HG03520 (cell line): ENCODE measurements around the gene SPON2.

ENCODE experiments used
- ATAC-seq: cut with Tn5 transposase; IDR thresholded peaks from one replicate; pipeline ENCODE4 v1.9.1; 2021; ENCODE audit warnings: mild to moderate bottlenecking, moderate library complexity; ENCODE audit not compliant: unreplicated experiment

SPON2 gene

GRCh38 chr4:1195109-1195671, 22.8 kb upstream of the SPON2 start:
- ATAC-seq: no peak

- no peak for ATAC-seq
Measured at GRCh38 chr4:1194010-1194900, 21.9 kb upstream of the SPON2 start.

DNA sequence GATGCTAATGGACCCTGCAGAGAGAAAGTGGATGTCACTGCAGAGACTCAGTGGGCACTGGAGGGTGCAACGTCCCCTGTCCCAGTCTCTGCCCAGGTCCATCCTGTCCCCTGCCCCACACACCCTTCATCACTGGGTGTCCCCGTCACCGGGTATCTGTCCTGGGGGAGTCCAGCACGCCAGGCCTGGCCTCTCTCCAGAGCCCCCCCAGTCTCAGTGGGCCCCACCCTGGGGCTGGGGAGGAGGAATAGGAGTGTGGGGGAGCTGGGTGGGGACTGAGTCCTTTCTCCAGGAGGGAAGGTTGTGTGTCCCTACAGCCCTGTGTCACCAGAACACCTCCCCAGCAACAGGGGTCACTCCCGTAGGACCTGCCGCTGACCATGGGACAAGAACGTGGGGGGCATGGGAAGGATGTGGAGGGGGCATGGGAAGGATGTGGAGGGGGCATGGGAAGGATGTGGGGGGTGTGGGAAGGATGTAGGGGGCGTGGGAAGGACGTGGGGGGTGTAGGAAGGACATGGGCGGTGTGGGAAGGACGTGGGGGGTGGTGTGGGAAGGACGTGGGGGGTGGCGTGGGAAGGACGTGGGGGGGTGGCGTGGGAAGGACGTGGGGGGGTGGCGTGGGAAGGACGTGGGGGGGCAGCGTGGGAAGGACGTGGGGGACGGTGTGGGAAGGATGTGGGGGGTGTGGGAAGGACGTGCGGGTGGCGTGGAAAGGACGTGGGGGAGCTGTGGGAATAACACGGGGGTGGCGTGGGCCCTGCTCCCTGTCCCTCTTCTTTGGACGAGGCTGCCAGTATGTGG, 21.0 kb upstream of the SPON2 start:
- no peak for ATAC-seq

DNA sequence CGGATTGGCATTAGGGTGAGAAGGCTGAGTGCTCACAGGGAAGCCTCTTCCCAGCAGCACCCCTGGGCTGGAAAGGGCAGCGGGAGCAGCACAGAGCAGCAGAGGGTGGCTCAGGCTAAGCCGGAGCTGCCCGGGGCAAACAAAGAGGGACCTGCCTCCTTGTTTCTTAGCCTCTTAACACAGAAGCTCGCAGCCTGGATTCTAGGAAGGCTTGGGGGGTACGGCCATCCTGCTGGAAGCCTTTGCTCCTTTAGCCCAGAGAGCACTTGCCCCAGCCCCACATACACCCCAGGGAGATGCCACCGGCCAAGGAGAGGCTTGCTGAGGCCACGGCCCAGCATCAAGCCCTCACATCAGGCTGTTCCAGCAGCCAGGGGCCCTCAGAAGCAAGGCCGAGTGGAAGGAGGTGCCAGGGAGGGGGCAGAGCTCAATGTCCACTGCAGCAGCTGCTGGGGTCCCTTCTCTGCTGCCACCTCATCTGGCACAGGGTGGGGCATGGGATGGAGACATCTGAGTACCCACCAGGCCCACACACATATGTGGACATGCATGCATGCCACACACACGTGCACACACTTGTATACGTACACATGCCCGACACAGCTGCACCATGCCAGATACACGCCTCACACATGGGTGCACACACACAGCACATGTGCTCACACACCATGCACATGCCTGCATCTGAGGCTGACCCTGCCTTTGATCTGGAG, 20.3 kb upstream of the SPON2 start:
- ATAC-seq: no peak

DNA sequence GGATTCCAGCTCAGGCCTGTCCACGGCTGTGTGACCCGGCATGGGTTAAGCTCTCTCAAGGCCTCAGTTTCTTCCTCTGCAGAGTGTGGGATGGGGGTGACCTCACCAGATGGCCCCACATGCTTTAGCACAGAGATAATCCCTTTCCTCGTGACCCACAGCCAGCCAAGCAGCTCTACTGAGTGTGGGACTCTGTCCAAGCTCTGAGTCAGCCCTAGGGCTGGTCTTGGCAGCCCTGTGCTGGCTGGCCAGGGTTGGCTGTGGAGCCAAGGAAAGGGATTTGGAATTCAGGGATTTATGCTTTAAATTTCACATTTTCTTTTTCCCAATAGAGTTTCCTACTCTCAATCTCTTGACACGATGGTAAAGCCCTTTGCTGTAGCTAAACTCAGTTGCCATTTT, 19.7 kb upstream of the SPON2 start:
- no peak for ATAC-seq

GRCh38 chr4:1191621-1192020, 19.2 kb upstream of the SPON2 start:
- no peak for ATAC-seq

DNA sequence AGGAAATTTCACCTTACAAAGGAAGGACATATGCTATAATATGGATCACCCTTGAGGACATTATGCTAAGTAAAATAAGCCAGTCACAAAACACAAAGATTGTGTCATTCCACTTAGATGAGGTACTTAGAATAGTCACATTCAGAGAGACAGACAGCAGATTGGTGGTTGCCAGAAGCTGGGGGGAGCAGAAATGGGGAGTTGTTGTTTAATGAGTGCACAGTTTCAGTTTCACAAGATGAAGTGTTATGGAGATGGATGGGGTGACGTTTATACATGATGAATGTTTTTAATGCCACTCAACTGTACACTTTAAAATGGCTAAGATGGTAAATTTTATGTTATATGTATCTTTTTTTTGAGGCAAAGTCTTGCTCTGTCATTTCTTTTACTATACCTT, 14.8 kb upstream of the SPON2 start:
- no peak for ATAC-seq

- ATAC-seq: no peak
Measured at GRCh38 chr4:1183985-1184773, 11.8 kb upstream of the SPON2 start.

DNA sequence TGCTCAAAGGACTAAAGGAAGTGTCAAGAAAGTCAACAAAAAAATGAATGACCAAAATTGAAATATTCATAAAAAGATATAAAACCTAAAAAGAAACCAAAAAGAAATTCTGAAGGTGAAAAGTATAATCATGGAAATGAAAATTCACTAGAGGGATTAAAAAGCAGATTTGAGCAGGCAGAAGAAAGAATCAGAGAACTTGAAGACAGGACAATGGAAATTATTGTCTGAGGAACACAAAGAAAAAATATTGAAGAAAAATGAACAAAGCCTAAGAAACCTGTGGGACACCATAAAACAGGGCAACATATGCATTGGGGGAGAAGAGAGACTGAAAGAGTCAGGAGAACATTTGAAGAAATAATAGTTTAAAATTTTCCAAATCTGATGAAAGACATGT, 9.9 kb upstream of the SPON2 start:
- ATAC-seq: no peak

DNA sequence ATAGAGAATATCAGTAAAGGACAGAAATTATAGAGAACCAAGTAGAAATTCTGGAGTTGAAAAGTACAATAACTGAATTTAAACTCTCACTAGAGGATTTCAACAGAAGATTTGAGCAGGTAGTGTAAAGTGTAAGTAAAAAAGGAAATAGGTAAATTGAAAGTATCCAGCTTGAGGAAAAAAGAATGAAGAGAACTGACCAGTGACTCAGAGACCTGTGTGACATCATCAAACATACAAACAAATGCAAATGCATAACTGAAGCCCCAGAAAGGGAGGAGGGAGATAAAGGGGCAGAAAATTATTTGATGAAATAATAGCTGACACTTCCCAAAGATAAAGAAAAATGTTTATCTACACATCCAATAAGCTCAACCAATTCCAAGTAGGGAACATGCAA, 8.3 kb upstream of the SPON2 start:
- ATAC-seq: no peak

GRCh38 chr4:1179976-1180375, 7.6 kb upstream of the SPON2 start:
- ATAC-seq: no peak

DNA sequence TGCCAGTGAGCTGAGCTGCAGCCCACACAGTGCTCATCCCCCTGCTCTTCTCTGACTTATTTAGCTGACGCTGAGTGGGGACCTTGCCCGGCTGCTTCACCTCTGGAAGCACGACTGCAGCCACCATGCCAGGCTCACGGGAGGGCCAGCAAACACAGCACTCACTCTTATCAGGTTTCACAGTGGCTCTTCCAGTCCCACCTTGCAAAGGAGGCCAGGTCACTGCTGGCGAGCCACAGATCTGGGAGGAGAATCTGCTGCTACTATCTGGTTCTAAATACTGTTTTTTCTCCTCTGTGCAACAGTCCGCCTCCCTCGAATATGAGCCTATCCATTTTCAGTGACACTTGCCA, 6.7 kb upstream of the SPON2 start:
- no peak for ATAC-seq

DNA sequence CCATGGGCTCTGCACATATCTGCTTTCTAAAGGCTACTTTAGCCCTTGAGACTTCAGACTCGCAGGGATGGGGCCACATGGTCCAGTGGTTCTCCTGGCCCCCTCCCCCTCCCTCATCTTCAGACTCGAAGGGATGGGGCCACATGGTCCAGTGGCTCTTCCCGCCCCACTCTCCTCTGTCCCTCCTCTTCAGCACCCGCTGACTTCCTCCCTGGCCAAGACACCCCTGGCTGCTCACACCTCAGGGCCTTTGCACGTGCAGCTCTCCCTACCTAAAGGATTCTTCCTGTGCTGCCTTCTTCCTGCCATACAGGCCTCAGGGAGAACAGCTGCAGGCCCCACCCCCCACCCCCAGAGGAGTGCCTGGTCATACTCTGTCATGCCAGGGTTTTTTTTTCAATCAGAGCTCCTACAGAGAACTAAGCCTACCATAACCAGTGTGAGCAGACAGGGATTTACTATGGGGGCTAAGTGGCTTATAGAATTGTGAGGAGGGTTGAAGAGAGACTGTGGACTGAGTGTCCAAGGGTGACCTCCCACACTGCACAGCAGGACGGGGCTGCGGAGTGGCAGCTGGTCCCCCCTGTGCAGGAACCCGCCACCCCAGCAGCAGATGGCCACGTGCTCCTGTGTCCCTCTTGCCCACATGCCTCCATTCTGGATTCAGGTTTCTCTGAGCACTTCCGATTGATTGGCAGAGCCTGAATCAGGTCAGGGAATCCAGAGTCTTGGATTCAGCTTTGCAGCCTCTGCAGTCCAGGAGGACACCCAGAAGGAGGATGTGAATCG, 6.1 kb upstream of the SPON2 start:
- no peak for ATAC-seq

DNA sequence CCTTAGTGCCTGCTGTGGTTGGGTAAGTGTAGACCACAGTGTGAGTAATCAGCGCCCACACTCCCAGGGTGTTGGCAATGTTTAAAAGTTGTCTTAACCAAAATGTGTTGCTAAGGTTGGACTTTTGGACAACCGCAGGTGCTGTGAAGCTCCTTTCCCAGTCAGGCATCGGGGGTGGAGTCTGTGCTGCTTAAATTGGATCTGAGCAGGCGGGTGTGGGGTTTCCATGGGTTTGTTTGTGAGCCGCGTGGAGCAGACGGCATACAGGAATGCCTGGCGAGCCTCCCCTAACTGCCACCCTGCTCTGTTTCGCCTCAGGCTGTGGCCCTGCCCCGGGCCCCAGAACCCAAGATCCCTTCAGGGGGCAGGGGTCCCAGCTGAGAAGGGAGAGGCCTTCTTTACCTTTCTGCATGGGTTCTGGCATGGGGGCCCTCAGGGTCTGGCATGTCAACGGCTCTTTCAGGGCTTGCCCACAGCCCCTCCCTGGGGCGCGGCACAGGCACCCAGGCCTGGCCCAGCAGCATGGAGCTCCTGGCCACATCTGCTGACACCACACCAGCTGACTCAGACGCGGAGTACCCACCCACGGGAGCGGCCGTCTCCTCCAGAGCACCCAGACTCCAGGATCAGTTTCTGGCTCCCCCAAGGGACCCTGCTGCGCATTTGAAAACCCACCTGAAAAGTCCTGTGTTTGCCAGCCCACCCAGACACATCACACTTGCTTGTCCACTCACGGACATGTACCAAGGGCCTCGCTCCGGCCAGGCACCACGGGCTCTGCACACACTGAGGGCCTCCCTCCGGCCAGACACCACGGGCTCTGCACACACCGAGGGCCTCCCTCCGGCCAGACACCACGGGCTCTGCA, 5.1 kb upstream of the SPON2 start:
- ATAC-seq: no peak

GRCh38 chr4:1176398-1177273, 4.3 kb upstream of the SPON2 start:
- no peak for ATAC-seq

- ATAC-seq: no peak
Measured at GRCh38 chr4:1175635-1176229, 3.3 kb upstream of the SPON2 start.

GRCh38 chr4:1174941-1175634, 2.7 kb upstream of the SPON2 start:
- ATAC-seq: no peak
